H1 (cell line): ENCODE data around the gene LVRN. TPM values are rescaled to one million over a fixed set of nuclear protein-coding genes. Genes with fewer than 3 reads are reported as not detected.

Experiments used
- CTCF ChIA-PET: fragments of 300-600 bp; sonication (Branson Sonifier 250); formaldehyde crosslinking; loops from one replicate; lab custom pipeline; 2021; ENCODE audit not compliant: partially characterized antibody; lab: Charles Lee
- POLR2A ChIA-PET: fragments of 300-600 bp; sonication (Branson Sonifier 250); formaldehyde crosslinking; loops from one replicate; lab custom pipeline; 2021; ENCODE audit warnings: inconsistent platforms; ENCODE audit not compliant: partially characterized antibody; lab: Charles Lee
- DNase-seq, 2 experiments: peaks; one replicate each; pipeline versions ENCODE4 v3.0.0 to v3.0.0-alpha.2; 2010 to 2022; ENCODE audit warnings: low spot score in 2 of 2, low read depth in 1 of 2, mixed read lengths in 1 of 2
- FAIRE-seq: peaks from 2 replicates; lab custom pipeline; 2011; peaks lifted over from hg19 to GRCh38; lab: Jason Lieb, UNC
- H2AFZ ChIP-seq: 2 replicates; pipeline ENCODE4 v1.8.1; 2012; ENCODE audit warnings: low read length, inconsistent platforms
- H2AK5ac ChIP-seq: 2 replicates; pipeline ENCODE4 v1.6.1; 2013; ENCODE audit warnings: low read depth, low read length
- H2BK120ac ChIP-seq: replicated peaks from 2 replicates; pipeline ENCODE3; 2013; ENCODE audit warnings: low read depth, low read length, inconsistent platforms
- H2BK12ac ChIP-seq: 2 replicates; pipeline ENCODE4 v1.6.1; 2013; ENCODE audit warnings: low read depth, low read length
- H2BK15ac ChIP-seq: 2 replicates; pipeline ENCODE4 v1.6.1; 2013; ENCODE audit warnings: low read length
- H2BK20ac ChIP-seq: 2 replicates; pipeline ENCODE4 v1.6.1; 2013; ENCODE audit warnings: low read length
- H2BK5ac ChIP-seq: 2 replicates; pipeline ENCODE4 v1.6.1; 2013; ENCODE audit warnings: low read depth, low read length
- H3K14ac ChIP-seq: 2 replicates; pipeline ENCODE4 v1.6.1; 2013; ENCODE audit warnings: inconsistent platforms; ENCODE audit not compliant: insufficient read length
- H3K18ac ChIP-seq: 2 replicates; pipeline ENCODE4 v1.6.1; 2013; ENCODE audit warnings: low read length; ENCODE audit errors: extremely low read depth
- H3K23ac ChIP-seq: 2 replicates; pipeline ENCODE4 v1.6.1; 2013; ENCODE audit warnings: inconsistent platforms; ENCODE audit not compliant: insufficient read length
- H3K23me2 ChIP-seq: 2 replicates; pipeline ENCODE4 v1.6.1; 2013; ENCODE audit warnings: low read depth, low read length
- H3K27ac ChIP-seq: 2 replicates; pipeline ENCODE4 v1.6.1; 2011; ENCODE audit warnings: low read depth, low read length, inconsistent platforms
- H3K27me3 ChIP-seq, 4 experiments: replicated peaks in 1 of 4; 1 replicate in 1 of 4; 2 replicates in 3 of 4; pipeline versions ENCODE4 v1.6.1 to v1.8.1; 2011 to 2013; ENCODE audit warnings: low read length in 3 of 4, mild to moderate bottlenecking in 3 of 4, inconsistent platforms in 2 of 4, mixed read lengths in 2 of 4, moderate library complexity in 1 of 4; ENCODE audit not compliant: control insufficient read depth in 3 of 4, insufficient read depth in 3 of 4; ENCODE audit errors: extremely low read depth in 1 of 4
- H3K36me3 ChIP-seq, 4 experiments: 2 replicates each; pipeline versions ENCODE4 v1.6.1 to v1.8.1; 2011 to 2013; ENCODE audit warnings: mild to moderate bottlenecking in 4 of 4, low read length in 3 of 4, moderate library complexity in 2 of 4, control low read depth in 1 of 4, inconsistent platforms in 1 of 4; ENCODE audit not compliant: insufficient read depth in 4 of 4, control insufficient read depth in 2 of 4
- H3K4ac ChIP-seq: replicated peaks from 2 replicates; pipeline ENCODE3; 2013; ENCODE audit warnings: low read length, low read depth, mixed read lengths, inconsistent platforms; ENCODE audit not compliant: insufficient read length
- H3K4me1 ChIP-seq, 4 experiments: replicated peaks in 1 of 4; 1 replicate in 1 of 4; 2 replicates in 3 of 4; pipeline versions ENCODE4 v1.6.1 to v1.8.1; 2011 to 2013; ENCODE audit warnings: low read length in 3 of 4, inconsistent platforms in 2 of 4, mixed read lengths in 1 of 4; ENCODE audit not compliant: insufficient read depth in 4 of 4, control insufficient read depth in 3 of 4
- H3K4me2 ChIP-seq, 2 experiments: 2 replicates each; pipeline versions ENCODE4 v1.6.1 to v1.8.1; 2011 to 2013; ENCODE audit warnings: low read depth in 2 of 2, low read length in 2 of 2, control low read depth in 1 of 2, inconsistent platforms in 1 of 2, mild to moderate bottlenecking in 1 of 2; ENCODE audit not compliant: insufficient read depth in 1 of 2
- H3K4me3 ChIP-seq, 4 experiments: fragments of 200-600, 300-600 bp in 1 of 4; sonication (generic), shearing (Covaris generic), sonication (Bioruptor Twin) in 1 of 4; 2 replicates each; pipeline versions ENCODE4 v1.5.1 to v1.8.1; 2011 to 2016; ENCODE audit warnings: low read length in 4 of 4, low read depth in 3 of 4, control low read depth in 2 of 4, inconsistent platforms in 2 of 4, mild to moderate bottlenecking in 2 of 4, mixed read lengths in 1 of 4, moderate library complexity in 1 of 4; ENCODE audit not compliant: insufficient read depth in 2 of 4; ENCODE audit errors: extremely low read depth in 1 of 4
- H3K56ac ChIP-seq: replicated peaks from 2 replicates; pipeline ENCODE3; 2013; ENCODE audit warnings: low read depth, mild to moderate bottlenecking, mixed read lengths, low read length, inconsistent platforms; ENCODE audit not compliant: insufficient read length
- H3K79me1 ChIP-seq: 2 replicates; pipeline ENCODE4 v1.6.1; 2013; ENCODE audit warnings: low read depth, low read length, control low read depth
- H3K79me2 ChIP-seq, 2 experiments: 2 replicates each; pipeline versions ENCODE4 v1.6.1 to v1.8.1; 2012 to 2013; ENCODE audit warnings: low read length in 2 of 2, mild to moderate bottlenecking in 2 of 2, inconsistent platforms in 1 of 2; ENCODE audit not compliant: insufficient read depth in 2 of 2, control insufficient read depth in 1 of 2
- H3K9ac ChIP-seq, 4 experiments: replicated peaks in 1 of 4; 1 replicate in 1 of 4; 2 replicates in 3 of 4; pipeline versions ENCODE4 v1.6.1 to v1.8.1; 2011 to 2013; ENCODE audit warnings: low read depth in 3 of 4, low read length in 3 of 4, control low read depth in 2 of 4, mild to moderate bottlenecking in 2 of 4, moderate library complexity in 2 of 4, inconsistent platforms in 1 of 4; ENCODE audit errors: extremely low read depth in 1 of 4
- H3K9me3 ChIP-seq, 2 experiments: 2 replicates each; pipeline versions ENCODE4 v1.6.1 to v1.8.1; 2012 to 2013; ENCODE audit warnings: mild to moderate bottlenecking in 2 of 2, moderate library complexity in 2 of 2, control low read depth in 1 of 2, inconsistent platforms in 1 of 2, low read depth in 1 of 2, low read length in 1 of 2, mixed read lengths in 1 of 2; ENCODE audit not compliant: insufficient read depth in 2 of 2
- H4K20me1 ChIP-seq, 2 experiments: replicated peaks in 1 of 2; 2 replicates each; pipeline versions ENCODE3 to v1.8.1; 2011 to 2013; ENCODE audit warnings: inconsistent platforms in 2 of 2, low read length in 2 of 2, mild to moderate bottlenecking in 1 of 2; ENCODE audit not compliant: insufficient read depth in 2 of 2, control insufficient read depth in 1 of 2
- H4K5ac ChIP-seq: 2 replicates; pipeline ENCODE4 v1.6.1; 2013; ENCODE audit warnings: low read length, low read depth, mixed read lengths, inconsistent platforms; ENCODE audit not compliant: insufficient read length
- H4K8ac ChIP-seq: 2 replicates; pipeline ENCODE4 v1.8.0; 2013; ENCODE audit warnings: mild to moderate bottlenecking, moderate library complexity, low read length, inconsistent platforms; ENCODE audit not compliant: insufficient read depth; ENCODE audit errors: extremely low read depth
- H4K91ac ChIP-seq: replicated peaks from 2 replicates; pipeline ENCODE3; 2013; ENCODE audit warnings: low read length, mixed read lengths, inconsistent platforms; ENCODE audit not compliant: insufficient read length
- ATF3 ChIP-seq: IDR thresholded peaks from 2 replicates; pipeline ENCODE4 v1.6.1; 2011; ENCODE audit warnings: low read depth, mild to moderate bottlenecking, low read length; ENCODE audit not compliant: insufficient read depth
- BCL11A ChIP-seq, 2 experiments: IDR thresholded peaks; one replicate each; pipeline ENCODE4 v1.6.1; 2011; ENCODE audit warnings: low read depth in 2 of 2, low read length in 2 of 2, mild to moderate bottlenecking in 2 of 2
- CHD2 ChIP-seq: IDR thresholded peaks from 2 replicates; pipeline ENCODE4 v1.6.1; 2012; ENCODE audit warnings: low read length, improper control_type of control experiment
- CREB1 ChIP-seq: IDR thresholded peaks from 2 replicates; pipeline ENCODE4 v1.6.1; 2012; ENCODE audit warnings: inconsistent platforms
- EZH2 ChIP-seq: fragments of 200-600 bp; sonication (generic); IDR thresholded peaks from 2 replicates; pipeline ENCODE4 v1.7.1; 2012; ENCODE audit warnings: low read depth, mild to moderate bottlenecking, moderate library complexity, low read length, inconsistent platforms; ENCODE audit not compliant: severe bottlenecking
- GABPA ChIP-seq: IDR thresholded peaks from 2 replicates; pipeline ENCODE4 v1.6.1; 2011; ENCODE audit warnings: mild to moderate bottlenecking, low read length, moderate library complexity, borderline replicate concordance; ENCODE audit not compliant: insufficient read depth
- JUN ChIP-seq: IDR thresholded peaks from 2 replicates; pipeline ENCODE4 v1.6.1; 2011; ENCODE audit warnings: low read depth, mild to moderate bottlenecking, improper control_type of control experiment, low read length
- RBBP5 ChIP-seq: IDR thresholded peaks from 2 replicates; pipeline ENCODE4 v1.7.1; 2012; ENCODE audit warnings: low read depth, mild to moderate bottlenecking, inconsistent platforms, low read length, moderate library complexity, borderline replicate concordance
- SP2 ChIP-seq: IDR thresholded peaks from 2 replicates; pipeline ENCODE4 v1.6.1; 2012; ENCODE audit warnings: mild to moderate bottlenecking, low read length, inconsistent platforms
- SP4 ChIP-seq: IDR thresholded peaks from 2 replicates; pipeline ENCODE4 v1.6.1; 2012; ENCODE audit warnings: low read length, inconsistent platforms
- USF2 ChIP-seq: IDR thresholded peaks from 2 replicates; pipeline ENCODE4 v1.6.1; 2011; ENCODE audit warnings: low read length, improper control_type of control experiment
- WGBS, 2 experiments: shearing (Covaris generic) in 1 of 2; methylation state at CpG; one replicate each; pipeline versions ENCODE4 v1.1.6 to v1.1.7; 2013 to 2015; ENCODE audit warnings: low lambda C conversion rate in 2 of 2, mixed read lengths in 2 of 2, inconsistent platforms in 1 of 2, low coverage in 1 of 2, missing lambda C conversion rate in 1 of 2; ENCODE audit not compliant: insufficient replicate concordance in 2 of 2, insufficient coverage in 1 of 2, insufficient read length in 1 of 2; ENCODE audit errors: extremely low coverage in 1 of 2, missing lambda C conversion rate in 1 of 2; 5-methylcytosine and 5-hydroxymethylcytosine counted together
- polyA plus RNA-seq, 7 experiments: library from polyadenylated mRNA; depleted of rRNA in 3 of 7; stranded (reverse) in 5 of 7; unstranded in 2 of 7; fragments of >200 nt in 5 of 7; fragments of 200-250 nt in 2 of 7; gene quantifications; 1 replicate in 5 of 7; 2 replicates in 1 of 7; 4 replicates in 1 of 7; pipeline versions ENCODE4 v1.2.1 to v1.2.3, GENCODE V29; 2011 to 2013; ENCODE audit warnings: missing spikeins in 2 of 7, mixed read lengths in 2 of 7
- total RNA-seq: library from RNA; stranded (reverse); fragmentation: NEBNext Ultra II Directional; extraction: Animal tissue kit (Norgen Biotek cat#: 25700); gene quantifications from 2 replicates; pipeline ENCODE4 v1.2.1, GENCODE V29; 2021

The LVRN gene
- total and polyA plus RNA-seq, 2 of the 8 experiments (the other 6 are each of a cell fraction or from before 2014, with no cell fraction given) = 0.08 to 0.09 TPM

- Histone ChIP-seq H2BK120ac (no peak overlapping the region), H3K4me1 (peaks cover 0 to 6% (median 1%) of the 10 kb centered on the region in 4 experiments; a peak in 2 of 7 replicates), H3K9me3 (no peaks in the 10 kb centered on the region), H3K79me1 (no peaks in the 10 kb centered on the region), H3K27ac (no peak overlapping the region), H3K4me3 (no peak overlapping the region), H4K5ac (no peak overlapping the region), H2BK20ac (no peak overlapping the region), H3K56ac (no peak overlapping the region), H2AK5ac (no peak overlapping the region), H3K79me2 (no peaks in the 10 kb centered on the region), H4K91ac (no peak overlapping the region), H3K27me3 (no peaks in the 10 kb centered on the region), H2BK12ac (no peak overlapping the region), H3K9ac (no peak overlapping the region), H3K4me2 (no peak overlapping the region), H3K4ac (no peak overlapping the region), H3K23ac (no peak overlapping the region), H3K36me3 (no peaks in the 10 kb centered on the region), H3K18ac (no peak overlapping the region), H2BK5ac (no peak overlapping the region), H4K20me1 (no peaks in the 10 kb centered on the region), H3K23me2 (no peaks in the 10 kb centered on the region), H2AFZ (no peak overlapping the region), H3K14ac (no peak overlapping the region), H4K8ac (no peak overlapping the region), H2BK15ac (no peak overlapping the region)
- WGBS, 2 experiments = 91% methylated on average over 3 of the region's 4 CpGs; no CpG with 5 or more reads in 1 of the 2 experiments
- DNase-seq (no peak), FAIRE-seq (no peak)
- CTCF ChIA-PET = interaction anchor here (1.5 to 2.4 kb wide), 3 partner anchors 9 to 15 kb away, joined by 3 to 8 read pairs (median 3); no protein-coding TSS in a partner anchor
- POLR2A ChIA-PET = no interaction called here
- no peak for TF ChIP-seq USF2
- no peak for TF ChIP-seq EZH2
- no peak for TF ChIP-seq RBBP5
- TF ChIP-seq SP4 = no peak
- no peak for TF ChIP-seq SP2
- no peak for TF ChIP-seq BCL11A (IDR thresholded peaks at IDR 0.05; ENCODE audit: low read depth in 2 of 2, low read length in 2 of 2)
- TF ChIP-seq JUN = no peak
- TF ChIP-seq GABPA = no peak
- TF ChIP-seq CHD2 = no peak
- no peak for TF ChIP-seq ATF3
- no peak for TF ChIP-seq CREB1
Observed at GRCh38 chr5:115940080-115940810, 22.0 kb upstream of the LVRN start.
